ENCODE data around the gene ZNF235. TPM values are rescaled to one million over a fixed set of nuclear protein-coding genes. Genes with fewer than 3 reads are reported as not detected.
"Not testable (repeated sequence)": the region's sequence is repeated elsewhere in the genome, so short reads cannot be mapped to it uniquely, and the experiment has no call there.

ZNF235 gene
- 10 to 100 TPM; 14.1 to 16.6 TPM for total RNA-seq
- 1 to 10 TPM; 2.1 to 3.1 (median 2.7) TPM for polyA plus RNA-seq
- total RNA-seq, result 10.1 to 28.4 (median 18.6) reads per million in 6 experiments

- peaks cover 27 to 38% (median 33%) of the 10 kb centered on the region in 3 donors for H3K36me3 Mint-ChIP-seq
- POLR2A ChIA-PET, result interaction anchor here (1.4 to 1.9 kb wide), 4 partner anchors 93 to 370 kb away, joined by 3 to 7 read pairs (median 6); partner anchors contain the start of genes ZNF225, ZNF227 and ZNF45
- ATAC-seq, result peak; percentile 98
Observed at GRCh38 chr19:44304659-44305193, at the start of gene ZNF235. Gene ZNF235 (minus strand): TSS chr19:44305025. CDS start chr19:44303404, 1,621 bp downstream.

DNA sequence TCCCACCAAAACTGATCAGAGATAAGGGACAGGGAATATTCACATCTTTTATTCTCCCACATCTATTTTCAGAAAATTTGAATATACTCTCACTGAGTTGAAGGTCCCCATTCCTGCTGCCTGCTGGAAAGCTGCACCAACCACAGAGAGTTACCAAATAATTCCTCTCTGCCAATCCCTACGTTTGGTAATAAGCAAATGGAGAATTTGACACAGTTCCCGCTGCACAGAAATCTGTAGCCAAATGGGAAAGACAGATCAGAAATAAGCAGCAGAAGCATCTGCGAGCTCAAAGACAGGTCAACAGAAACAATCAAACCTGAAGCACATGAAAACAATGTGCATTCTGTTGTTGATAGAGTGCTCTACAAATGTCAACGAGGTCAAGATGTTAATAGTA, 41.7 kb upstream of the ZNF235 start:
- ATAC-seq (no peak), DNase-seq (no peak)
- peaks cover 0 to 3% (median 0%) of the 10 kb centered on the region in 5 donors for H3K27me3 Mint-ChIP-seq
- POLR2A ChIA-PET, result no interaction called here
- H3K4me1 Mint-ChIP-seq, result peaks cover 0 to 6% (median 0%) of the 10 kb centered on the region in 4 donors
- H3K9me3 Mint-ChIP-seq, result peaks cover 14 to 91% (median 42%) of the 10 kb centered on the region in 9 donors
- no peak overlapping the region for H3K4me3 Mint-ChIP-seq
- peaks cover 0 to 56% (median 22%) of the 10 kb centered on the region in 3 donors for H3K36me3 Mint-ChIP-seq
- H3K27ac Mint-ChIP-seq, result no peak overlapping the region

More at GRCh38 chr19:44304659-44305193, at the start of gene ZNF235:
- Mint-ChIP-seq H3K27ac (peak within 1 kb of the TSS; percentile 56 to 91 (median 81)), H3K9me3 (peaks cover 7 to 37% (median 16%) of the 10 kb centered on the region in 9 donors), H3K27me3 (peaks cover 0 to 9% (median 0%) of the 10 kb centered on the region in 5 donors), H3K4me1 (peaks cover 12 to 30% (median 21%) of the 10 kb centered on the region in 4 donors), H3K4me3 (peak within 1 kb of the TSS; percentile 88 to 96 (median 94))
- DNase-seq, result peak; percentile 26 to 82 (median 66)

GRCh38 chr19:44345959-44346358, 41.1 kb upstream of the ZNF235 start:
- ATAC-seq, result no peak
- Mint-ChIP-seq H3K27me3 (peaks cover 0 to 3% (median 0%) of the 10 kb centered on the region in 5 donors), H3K9me3 (peaks cover 14 to 91% (median 44%) of the 10 kb centered on the region in 9 donors)

DNA sequence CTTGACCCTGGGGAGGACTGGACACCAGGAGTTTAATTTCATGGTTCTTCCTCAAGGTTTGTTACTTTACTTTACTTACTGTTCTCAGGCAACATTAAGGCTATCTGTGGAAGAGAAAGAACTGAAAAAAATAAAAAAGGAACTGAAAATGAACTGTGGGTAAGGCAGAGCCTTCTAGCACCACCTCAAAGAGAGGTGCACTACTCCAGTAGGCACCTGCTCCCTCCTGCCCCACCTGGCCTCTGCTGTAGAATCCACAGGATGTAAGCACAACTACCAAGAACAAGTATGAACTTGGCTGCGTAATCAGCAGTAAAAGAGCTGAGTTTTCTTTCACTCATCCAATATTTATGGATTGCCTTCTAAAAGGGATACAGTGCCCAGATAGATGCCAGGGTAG, 39.4 kb upstream of the ZNF235 start:
- Mint-ChIP-seq H3K27me3 (no peaks in the 10 kb centered on the region), H3K36me3 (peaks cover 6 to 46% (median 18%) of the 10 kb centered on the region in 3 donors), H3K27ac (no peak overlapping the region), H3K9me3 (peaks cover 12 to 90% (median 52%) of the 10 kb centered on the region in 9 donors), H3K4me1 (peaks cover 0 to 6% (median 0%) of the 10 kb centered on the region in 4 donors), H3K4me3 (no peak overlapping the region)
- POLR2A ChIA-PET, result no interaction called here
- DNase-seq (no peak), ATAC-seq (no peak)

More at GRCh38 chr19:44345959-44346358, 41.1 kb upstream of the ZNF235 start:
- Mint-ChIP-seq H3K4me1 (peaks cover 0 to 6% (median 0%) of the 10 kb centered on the region in 4 donors), H3K27ac (no peak overlapping the region), H3K36me3 (peaks cover 0 to 52% (median 22%) of the 10 kb centered on the region in 3 donors), H3K4me3 (no peak overlapping the region)
- DNase-seq, result no peak
- POLR2A ChIA-PET, result no interaction called here

GRCh38 chr19:44341794-44342193, 37.0 kb upstream of the ZNF235 start:
- H3K27me3 Mint-ChIP-seq, result peaks cover 0 to 2% (median 0%) of the 10 kb centered on the region in 5 donors
- H3K9me3 Mint-ChIP-seq, result peaks cover 13 to 88% (median 47%) of the 10 kb centered on the region in 9 donors
- POLR2A ChIA-PET, result no interaction called here
- ATAC-seq (no peak), DNase-seq (no peak)
- no peak overlapping the region for H3K27ac Mint-ChIP-seq
- H3K36me3 Mint-ChIP-seq, result peaks cover 14 to 46% (median 15%) of the 10 kb centered on the region in 3 donors
- H3K4me3 Mint-ChIP-seq, result no peak overlapping the region
- H3K4me1 Mint-ChIP-seq, result peaks cover 0 to 6% (median 0%) of the 10 kb centered on the region in 4 donors

DNA sequence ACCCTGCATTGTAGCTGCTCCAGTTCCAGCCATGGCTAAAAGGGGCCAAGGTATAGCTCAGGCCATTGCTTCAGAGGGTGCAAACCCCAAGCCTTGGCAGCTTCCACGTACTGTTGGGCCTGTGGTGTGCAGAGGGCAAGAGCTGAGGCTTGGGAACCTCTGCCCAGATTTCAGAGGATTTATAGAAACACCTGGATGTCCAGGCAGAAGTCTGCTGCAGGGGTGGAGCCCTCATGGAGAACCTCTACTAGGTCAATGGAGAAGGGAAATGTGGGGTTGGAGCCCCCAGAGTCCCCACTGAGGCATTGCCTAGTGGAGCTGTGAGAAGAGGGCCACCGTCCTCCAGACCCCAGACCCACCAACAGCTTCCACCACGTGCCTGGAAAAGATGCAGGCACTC, 29.8 kb upstream of the ZNF235 start:
- H3K27ac Mint-ChIP-seq, H3K4me3 Mint-ChIP-seq, H3K27me3 Mint-ChIP-seq, ATAC-seq, DNase-seq, H3K4me1 Mint-ChIP-seq, POLR2A ChIA-PET: not testable (repeated sequence)
- Mint-ChIP-seq H3K9me3 (peaks cover 30 to 93% (median 67%) of the 10 kb centered on the region in 9 donors), H3K36me3 (peaks cover 45 to 74% (median 54%) of the 10 kb centered on the region in 3 donors)

- Mint-ChIP-seq H3K27me3 (peaks cover 0 to 7% (median 0%) of the 10 kb centered on the region in 5 donors), H3K4me1 (no peaks in the 10 kb centered on the region), H3K4me3 (no peak overlapping the region), H3K9me3 (peaks cover 19 to 96% (median 75%) of the 10 kb centered on the region in 9 donors), H3K36me3 (peaks cover 43 to 80% (median 55%) of the 10 kb centered on the region in 3 donors), H3K27ac (no peak overlapping the region)
- DNase-seq (no peak), ATAC-seq (no peak)
- POLR2A ChIA-PET, result no interaction called here
Observed at GRCh38 chr19:44332145-44332544, 27.3 kb upstream of the ZNF235 start.

- POLR2A ChIA-PET, result no interaction called here
- ATAC-seq (no peak), DNase-seq (no peak)
- peaks cover 36 to 90% (median 65%) of the 10 kb centered on the region in 9 donors for H3K9me3 Mint-ChIP-seq
- no peak overlapping the region for H3K27ac Mint-ChIP-seq
- peaks cover 6 to 25% (median 13%) of the 10 kb centered on the region in 5 donors for H3K27me3 Mint-ChIP-seq
- H3K4me1 Mint-ChIP-seq, result no peaks in the 10 kb centered on the region
- H3K36me3 Mint-ChIP-seq, result peaks cover 2 to 69% (median 12%) of the 10 kb centered on the region in 3 donors
- no peak overlapping the region for H3K4me3 Mint-ChIP-seq
Observed at GRCh38 chr19:44315883-44316282, 11.1 kb upstream of the ZNF235 start.

DNA sequence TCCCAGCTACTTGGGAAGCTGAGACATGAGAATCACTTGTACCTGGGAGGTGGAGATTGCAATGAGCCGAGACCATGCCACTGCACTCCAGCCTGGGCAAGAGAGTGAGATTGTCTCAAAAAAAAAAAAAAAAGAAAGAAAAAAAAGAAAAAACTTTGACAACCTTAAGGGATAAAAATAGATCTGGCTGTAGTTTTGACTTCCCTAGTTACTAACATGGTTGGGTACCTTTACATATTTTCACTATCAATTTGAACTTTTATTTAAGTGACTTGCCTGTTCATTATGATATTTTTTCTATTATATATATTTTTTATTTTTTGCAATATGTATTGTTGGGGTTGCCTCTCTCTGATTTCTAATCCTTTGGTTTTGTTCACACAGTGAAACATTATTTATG, 8.4 kb upstream of the ZNF235 start:
- peaks cover 26 to 77% (median 48%) of the 10 kb centered on the region in 9 donors for H3K9me3 Mint-ChIP-seq

DNA sequence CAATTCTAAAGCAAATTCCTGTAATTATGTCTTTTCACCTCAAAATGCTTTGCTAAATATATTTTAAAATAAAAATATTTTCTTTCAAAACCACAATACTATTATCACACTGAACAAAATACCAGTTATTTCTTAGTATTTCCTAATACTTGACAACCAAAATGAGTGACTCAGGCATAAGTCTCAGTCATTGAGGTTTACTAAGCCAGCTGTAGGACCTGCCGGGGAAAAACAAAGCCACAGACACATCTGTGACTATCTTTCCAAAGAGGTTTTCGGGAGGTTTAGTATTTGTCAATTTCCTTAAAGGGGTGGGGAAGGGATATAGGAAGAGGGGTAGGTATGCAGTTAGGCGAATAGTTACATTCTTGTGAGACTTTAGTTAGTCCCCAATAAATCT, 3.2 kb upstream of the ZNF235 start:
- no peak overlapping the region for H3K27ac Mint-ChIP-seq
- H3K4me3 Mint-ChIP-seq, result no peak overlapping the region
- POLR2A ChIA-PET, result interaction anchor here (0.7 kb wide), 1 partner anchor 40 kb away, joined by 3 read pairs; no protein-coding TSS in a partner anchor
- H3K36me3 Mint-ChIP-seq, result peaks cover 0 to 29% (median 11%) of the 10 kb centered on the region in 3 donors
- ATAC-seq (no peak), DNase-seq (no peak)
- peaks cover 0 to 11% (median 3%) of the 10 kb centered on the region in 5 donors for H3K27me3 Mint-ChIP-seq
- peaks cover 7 to 45% (median 26%) of the 10 kb centered on the region in 9 donors for H3K9me3 Mint-ChIP-seq
- peaks cover 9 to 26% (median 14%) of the 10 kb centered on the region in 4 donors for H3K4me1 Mint-ChIP-seq

More for the DNA sequence above, 8.4 kb upstream of the ZNF235 start:
- Mint-ChIP-seq H3K27me3 (peaks cover 6 to 16% (median 11%) of the 10 kb centered on the region in 5 donors), H3K36me3 (peaks cover 0 to 59% (median 10%) of the 10 kb centered on the region in 3 donors), H3K27ac (no peak overlapping the region), H3K4me1 (no peaks in the 10 kb centered on the region), H3K4me3 (no peak overlapping the region)
- no peak for DNase-seq
- no peak for ATAC-seq
- POLR2A ChIA-PET, result no interaction called here

DNA sequence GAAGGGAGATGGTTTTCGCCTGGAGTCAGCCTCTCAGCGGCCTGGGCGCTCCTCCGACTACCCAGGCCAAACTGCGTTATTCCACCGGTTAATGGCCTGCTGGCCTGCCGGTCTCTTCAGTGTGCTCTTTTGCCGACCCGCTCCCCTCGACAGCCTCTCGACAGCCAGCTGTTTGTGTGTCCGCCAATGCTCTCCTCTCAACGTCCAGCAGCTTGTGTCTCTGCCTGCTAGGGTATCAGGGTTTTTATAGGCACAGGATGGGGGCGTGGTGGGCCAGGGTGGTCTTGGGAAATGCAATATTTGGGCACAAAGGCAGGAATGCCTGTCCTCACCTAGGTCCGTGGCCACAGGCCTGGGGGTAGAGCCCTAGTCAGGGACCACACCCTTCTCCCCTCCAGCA, 1.5 kb upstream of the ZNF235 start:
- no peak for ATAC-seq
- peaks cover 11 to 27% (median 18%) of the 10 kb centered on the region in 3 donors for H3K36me3 Mint-ChIP-seq
- peaks cover 7 to 30% (median 21%) of the 10 kb centered on the region in 9 donors for H3K9me3 Mint-ChIP-seq
- DNase-seq, result no peak
- H3K27me3 Mint-ChIP-seq, result peaks cover 0 to 9% (median 0%) of the 10 kb centered on the region in 5 donors
- H3K27ac Mint-ChIP-seq, result peak overlapping the region in 1 of 10 donors; percentile 67
- H3K4me1 Mint-ChIP-seq, result peaks cover 9 to 26% (median 16%) of the 10 kb centered on the region in 4 donors
- H3K4me3 Mint-ChIP-seq, result peak overlapping the region in 1 of 10 donors; percentile 62
- POLR2A ChIA-PET, result interaction anchor here (0.7 to 0.9 kb wide), 2 partner anchors 90 to 192 kb away, joined by 3 to 6 read pairs; no protein-coding TSS in a partner anchor

- peaks cover 0 to 9% (median 0%) of the 10 kb centered on the region in 5 donors for H3K27me3 Mint-ChIP-seq
- H3K27ac Mint-ChIP-seq, result peak overlapping the region in 4 of 10 donors; percentile 9 to 91 (median 71)
- H3K9me3 Mint-ChIP-seq, result peaks cover 7 to 35% (median 22%) of the 10 kb centered on the region in 9 donors
- H3K36me3 Mint-ChIP-seq, result peaks cover 20 to 35% (median 26%) of the 10 kb centered on the region in 3 donors
- POLR2A ChIA-PET, result interaction anchor here (0.7 to 1.9 kb wide), 5 partner anchors 89 to 370 kb away, joined by 3 to 7 read pairs (median 6); partner anchors contain the start of genes ZNF225, ZNF227 and ZNF45
- H3K4me1 Mint-ChIP-seq, result peaks cover 12 to 26% (median 19%) of the 10 kb centered on the region in 4 donors
- ATAC-seq, result no peak
- peak overlapping the region; percentile 88 to 96 (median 94) for H3K4me3 Mint-ChIP-seq
- DNase-seq, result no peak
Observed at GRCh38 chr19:44305457-44305856, 632 bp upstream of the ZNF235 start.

Data from naive thymus-derived CD8-positive, alpha-beta T cell (primary cell).